Psoas muscle (tissue), 8 donors: ENCODE data around the gene BBS9. TPM values are rescaled to one million over a fixed set of nuclear protein-coding genes. Genes with fewer than 3 reads are reported as not detected.

ENCODE experiments used
- ATAC-seq, 4 donors: fragments of 200-7000 bp; cut with Tn5 transposase; one replicate each; pipeline ENCODE4 v1.9.1; 2020; ENCODE audit warnings: moderate library complexity in 3 of 4, mild to moderate bottlenecking in 2 of 4
- DNase-seq, 2 donors: peaks; one replicate each; pipeline ENCODE4 v3.0.0-alpha.2; 2020
- H3K27ac ChIP-seq: fragments of 200-600 bp; one replicate; pipeline ENCODE4 v1.8.0; 2022
- H3K27me3 ChIP-seq, 3 donors: fragments of 200-600 bp in 1 of 3; one replicate each; pipeline versions ENCODE4 v1.6.1 to v1.8.0; 2013 to 2022; ENCODE audit warnings: low read length in 2 of 3, mild to moderate bottlenecking in 2 of 3, moderate library complexity in 1 of 3; ENCODE audit not compliant: insufficient read depth in 3 of 3
- H3K36me3 ChIP-seq, 2 donors: fragments of 200-600 bp in 1 of 2; one replicate each; pipeline versions ENCODE4 v1.6.1 to v1.8.0; 2013 to 2022; ENCODE audit warnings: low read depth in 1 of 2, mild to moderate bottlenecking in 1 of 2, moderate library complexity in 1 of 2; ENCODE audit not compliant: insufficient read depth in 1 of 2
- H3K4me1 ChIP-seq: fragments of 200-600 bp; one replicate; pipeline ENCODE4 v1.8.0; 2022
- H3K4me3 ChIP-seq: fragments of 200-600 bp; one replicate; pipeline ENCODE4 v1.8.0; 2022; ENCODE audit warnings: mild to moderate bottlenecking
- H3K9me3 ChIP-seq: fragments of 200-600 bp; one replicate; pipeline ENCODE4 v1.8.0; 2022
- CTCF ChIP-seq: fragments of 200-600 bp; IDR thresholded peaks from one replicate; pipeline ENCODE4 v1.8.0; 2022; ENCODE audit warnings: antibody characterized with exemption
- whole genome bisulfite sequencing, 3 donors: extraction: QIAGEN DNeasy Blood & Tissue Kit; methylation state at CpG; one replicate each; pipeline versions ENCODE4 v1.1.6 to v1.1.7; 2013; 5-methylcytosine and 5-hydroxymethylcytosine counted together
- intact Hi-C, 2 donors: fragments of 100-400 bp; cut with DNase I; formaldehyde crosslinking; loops; one replicate each; pipeline versions ENCODE4 v1.11.0 to v1.14.2; 2022
- polyA plus RNA-seq, 3 donors: library from polyadenylated mRNA; stranded (reverse); fragments of 200-250 nt; gene quantifications; one replicate each; pipeline ENCODE4 v1.2.3, GENCODE V29; 2013
- total RNA-seq, 4 donors: library from RNA; stranded (reverse); fragmentation: NEBNext Ultra II Directional in 2 of 4; extraction: Animal tissue kit (Norgen Biotek cat#: 25700) in 2 of 4; gene quantifications; one replicate each; pipeline versions ENCODE4 v1.2.1 to v1.2.4, GENCODE V29; 2021 to 2023
- donor health status: healthy with polysubstance abuse.
- donor health status: DM: no; HTN: no; CAD: no; lungs with moderate emphysema.
- donor health status: Bipolar disorder and iron deficiency.
- donor health status: healthy.
- donor health status: DM: yes; HTN: yes; CAD: no.
- donor health status: DM: no; HTN: no; CAD: no.
- donor health status: DM: no; HTN: no; CAD: no.
- donor health status: DM: yes; HTN: yes; CAD: no.

BBS9 gene
- total and polyA plus RNA-seq, 7 donors, result 2.7 to 7.3 (median 4.1) TPM

DNA sequence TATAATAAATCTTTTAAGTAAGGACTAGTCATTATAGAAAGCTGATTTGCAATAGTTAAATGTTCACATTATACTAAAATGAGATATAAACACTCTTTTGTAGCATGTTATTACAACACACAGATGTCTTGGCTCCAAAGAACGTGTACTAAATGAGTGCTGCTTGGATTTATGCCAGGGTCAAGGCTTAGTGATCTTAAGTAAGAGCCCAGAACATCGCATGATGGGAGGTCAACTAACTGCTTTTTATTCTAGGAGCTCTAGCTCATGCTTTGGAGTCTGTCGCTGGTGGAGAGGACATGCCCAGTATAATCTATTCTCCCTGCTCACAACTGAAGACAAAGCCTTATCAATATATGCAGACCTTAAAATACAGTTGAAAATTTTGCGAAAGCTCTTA lies 315.1 kb downstream of the BBS9 start:
- no peaks in the 10 kb centered on the region for H3K36me3 ChIP-seq
- peaks cover 10% of the 10 kb centered on the region for H3K4me1 ChIP-seq
- no peaks in the 10 kb centered on the region for H3K9me3 ChIP-seq
- ATAC-seq, result peak; percentile 40 to 93 (median 62)
- H3K4me3 ChIP-seq, result no peak overlapping the region
- TF ChIP-seq CTCF, result no peak
- H3K27ac ChIP-seq, result no peak overlapping the region
- no peak for DNase-seq
- H3K27me3 ChIP-seq, result no peaks in the 10 kb centered on the region
- WGBS, 3 donors, result 28 to 34% (median 31%) methylated on average over 4 of the region's 4 CpGs
- intact Hi-C loops, result no loop called here

DNA sequence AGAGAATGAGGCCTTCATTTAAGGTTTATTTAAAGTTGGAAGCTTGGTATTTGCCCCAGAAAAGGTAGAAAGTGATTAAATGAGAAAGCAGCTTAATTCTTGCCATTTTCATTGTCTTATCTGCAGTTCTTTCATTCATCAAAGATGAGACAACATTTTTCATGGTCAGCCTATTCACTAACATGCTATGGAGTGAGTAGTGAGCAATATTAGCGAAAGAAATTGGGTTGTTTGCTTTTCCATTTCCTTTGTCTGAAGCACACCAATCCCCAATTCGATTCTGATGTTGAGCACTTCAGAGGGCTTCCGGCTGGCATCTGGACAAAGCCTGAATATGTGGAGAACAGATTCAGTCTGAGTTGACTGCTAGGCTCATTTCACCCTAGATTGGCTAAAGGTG lies 317.2 kb downstream of the BBS9 start:
- ATAC-seq (no peak), DNase-seq (no peak)
- Histone ChIP-seq H3K36me3 (no peaks in the 10 kb centered on the region), H3K27me3 (no peaks in the 10 kb centered on the region), H3K27ac (no peak overlapping the region), H3K4me3 (no peak overlapping the region), H3K9me3 (peaks cover 6% of the 10 kb centered on the region), H3K4me1 (peaks cover 10% of the 10 kb centered on the region)
- intact Hi-C loops, result no loop called here
- no peak for TF ChIP-seq CTCF
- 92 to 95% (median 95%) methylated on average over 3 of the region's 3 CpGs for WGBS, 3 donors

DNA sequence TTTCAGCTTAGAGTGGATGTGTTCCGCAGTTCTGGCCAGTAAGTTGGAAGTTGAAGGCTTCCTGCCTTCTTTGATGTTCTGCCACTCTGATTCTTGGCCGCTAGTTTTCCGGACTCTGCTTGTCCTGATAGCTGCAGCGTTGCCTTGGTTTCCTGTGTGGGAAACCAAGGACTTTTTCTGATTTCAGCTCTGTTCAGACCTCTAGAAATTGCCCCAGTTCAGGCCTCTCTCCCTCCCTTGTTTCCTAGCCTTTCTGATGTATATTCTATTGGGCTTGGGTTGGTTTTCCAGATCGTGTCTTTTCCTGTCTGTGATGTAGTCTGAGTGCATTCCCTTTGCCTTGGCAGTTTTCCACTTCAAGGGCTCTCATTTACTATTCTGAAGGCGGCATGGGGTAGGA lies 318.7 kb downstream of the BBS9 start:
- no peak overlapping the region for H3K4me3 ChIP-seq
- 58 to 62% (median 61%) methylated on average over 6 of the region's 6 CpGs for WGBS, 3 donors
- no peak for ATAC-seq
- H3K27me3 ChIP-seq, result no peaks in the 10 kb centered on the region
- no peak for DNase-seq
- TF ChIP-seq CTCF, result no peak
- H3K36me3 ChIP-seq, result no peaks in the 10 kb centered on the region
- H3K27ac ChIP-seq, result no peak overlapping the region
- peaks cover 6% of the 10 kb centered on the region for H3K9me3 ChIP-seq
- peaks cover 16% of the 10 kb centered on the region for H3K4me1 ChIP-seq
- intact Hi-C loops, result no loop called here

- ATAC-seq (no peak), DNase-seq (no peak)
- H3K27ac ChIP-seq, result no peak overlapping the region
- no peaks in the 10 kb centered on the region for H3K27me3 ChIP-seq
- peaks cover 6% of the 10 kb centered on the region for H3K9me3 ChIP-seq
- TF ChIP-seq CTCF, result no peak
- H3K36me3 ChIP-seq, result no peaks in the 10 kb centered on the region
- intact Hi-C loops, result loop anchor here in 1 of 2 donors (10.0 kb wide), 2 partner anchors 265 to 445 kb away; no protein-coding TSS in a partner anchor
- H3K4me1 ChIP-seq, result peaks cover 8% of the 10 kb centered on the region
- WGBS, 3 donors, result 94 to 95% (median 95%) methylated on average over 5 of the region's 5 CpGs
- no peak overlapping the region for H3K4me3 ChIP-seq
These were observed 320.5 kb downstream of the BBS9 start for GRCh38 chr7:33449847-33450246.

DNA sequence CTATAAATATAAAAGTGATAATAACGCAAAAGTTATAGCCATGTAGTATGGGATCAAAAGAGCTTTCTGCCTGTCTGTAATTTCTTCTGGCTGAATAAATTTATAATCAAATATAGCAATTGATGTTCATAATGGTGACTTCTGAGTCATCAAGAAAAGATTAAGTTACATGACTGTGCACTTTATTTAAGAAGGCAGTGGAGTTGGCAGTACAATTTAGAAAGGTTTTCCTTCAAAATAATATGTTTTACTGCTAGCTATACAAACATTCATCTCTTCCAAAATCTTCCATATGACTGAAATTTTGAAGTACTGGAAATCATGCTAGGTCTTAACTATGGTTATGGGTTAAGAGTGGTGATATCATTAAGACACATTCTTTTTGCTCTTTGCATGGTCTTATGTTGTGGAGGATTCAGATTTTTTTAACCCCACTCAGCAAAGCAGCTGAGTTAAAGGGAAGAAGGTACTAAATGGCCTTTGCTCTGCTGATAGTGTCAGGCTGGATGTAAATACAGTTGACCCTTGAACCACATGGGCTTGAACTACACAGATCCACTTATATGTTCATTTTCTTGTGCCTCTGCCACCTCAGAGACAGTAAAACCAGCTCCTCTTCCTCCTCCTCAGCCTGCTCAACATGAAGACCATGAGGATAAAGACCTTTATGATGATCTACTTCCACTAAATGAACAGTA lies 323.6 kb downstream of the BBS9 start:
- peaks cover 5% of the 10 kb centered on the region for H3K4me1 ChIP-seq
- H3K27ac ChIP-seq, result no peak overlapping the region
- H3K4me3 ChIP-seq, result no peak overlapping the region
- no peak for TF ChIP-seq CTCF
- peaks cover 6% of the 10 kb centered on the region for H3K9me3 ChIP-seq
- DNase-seq (no peak), ATAC-seq (no peak)
- H3K27me3 ChIP-seq, result no peaks in the 10 kb centered on the region
- 91 to 100% (median 95%) methylated on average over 1 of the region's 1 CpG for WGBS, 3 donors
- intact Hi-C loops, result loop anchor here in 1 of 2 donors (10.0 kb wide), 2 partner anchors 262 to 442 kb away; no protein-coding TSS in a partner anchor
- H3K36me3 ChIP-seq, result no peaks in the 10 kb centered on the region
